GM12872 (cell line): ENCODE measurements around the gene UNC5CL.

Source experiments
- CTCF ChIP-seq: IDR thresholded peaks from 3 replicates; pipeline ENCODE4 v1.5.1; 2011; ENCODE audit warnings: low read depth, mild to moderate bottlenecking, low read length, moderate library complexity; ENCODE audit not compliant: insufficient read depth

The UNC5CL gene

DNA sequence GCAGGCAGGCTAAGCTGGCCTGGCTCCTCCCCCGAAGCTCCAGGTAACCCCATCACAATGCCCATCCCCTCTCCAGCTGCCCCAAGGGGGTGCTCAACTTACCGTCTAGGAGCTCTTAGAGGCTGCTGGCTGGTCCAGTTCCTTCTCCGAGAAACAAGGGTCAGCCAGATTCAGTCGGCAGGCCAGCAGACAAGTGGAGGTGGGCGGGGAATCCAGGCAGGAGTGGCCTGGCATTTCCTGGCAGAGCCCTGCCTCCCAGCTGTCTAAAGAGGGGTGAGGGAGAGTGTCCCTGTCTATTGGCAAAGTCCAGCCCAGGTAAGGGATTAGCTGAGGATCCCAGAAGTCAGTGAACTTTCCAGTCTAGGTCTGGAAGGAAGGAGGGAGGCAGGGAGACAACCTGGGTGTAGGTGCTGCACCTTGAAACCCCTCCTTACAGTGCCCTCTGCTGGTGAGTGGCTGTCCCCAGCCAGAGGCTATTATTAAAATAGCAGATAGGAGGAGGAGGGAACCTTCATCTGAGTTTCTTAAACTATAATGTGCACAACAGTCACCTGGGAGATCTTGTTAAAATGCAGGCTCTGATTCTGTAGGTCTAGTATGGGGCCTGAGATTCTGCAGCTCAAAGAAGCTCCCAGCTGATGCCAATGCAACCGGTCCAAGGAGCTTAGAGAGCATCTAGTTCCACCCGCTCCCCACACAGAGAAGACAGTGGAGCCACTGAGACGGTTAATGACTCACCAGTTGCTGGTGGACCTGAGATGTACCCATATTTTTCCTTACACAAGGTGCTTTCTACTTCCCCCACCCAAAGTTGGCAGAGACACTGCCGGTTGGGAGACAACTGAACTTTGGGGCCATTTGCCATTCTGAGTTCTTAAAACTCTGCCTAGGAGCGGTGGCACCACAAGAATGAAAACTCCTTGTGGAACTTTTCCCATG lies at the start of gene UNC5CL:
Gene UNC5CL (minus strand): TSS at position 162 of the 939 bp plus-strand sequence. CDS start 4,147 bp downstream, outside the sequence.
- TF ChIP-seq CTCF, result peak; percentile 87

DNA sequence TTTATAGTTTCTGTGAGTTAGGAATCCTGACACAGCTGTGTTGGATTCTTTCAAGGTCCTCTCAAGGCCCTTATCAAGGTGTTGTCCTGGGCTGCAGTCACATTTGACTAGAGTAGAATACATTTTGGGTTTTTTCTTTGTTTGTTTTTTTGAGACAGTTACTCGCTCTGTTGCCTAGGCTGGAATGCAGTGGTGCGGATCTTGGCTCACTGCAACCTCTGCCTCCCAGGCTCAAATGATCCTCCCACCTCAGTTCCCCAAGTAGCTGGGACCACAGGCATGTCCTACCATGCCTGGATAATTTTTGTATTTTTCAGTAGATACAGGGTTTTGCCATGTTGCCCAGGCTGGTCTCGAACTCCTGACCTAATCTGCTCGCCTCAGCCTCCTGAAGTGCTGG lies 49.4 kb upstream of the UNC5CL start:
- no peak for TF ChIP-seq CTCF

DNA sequence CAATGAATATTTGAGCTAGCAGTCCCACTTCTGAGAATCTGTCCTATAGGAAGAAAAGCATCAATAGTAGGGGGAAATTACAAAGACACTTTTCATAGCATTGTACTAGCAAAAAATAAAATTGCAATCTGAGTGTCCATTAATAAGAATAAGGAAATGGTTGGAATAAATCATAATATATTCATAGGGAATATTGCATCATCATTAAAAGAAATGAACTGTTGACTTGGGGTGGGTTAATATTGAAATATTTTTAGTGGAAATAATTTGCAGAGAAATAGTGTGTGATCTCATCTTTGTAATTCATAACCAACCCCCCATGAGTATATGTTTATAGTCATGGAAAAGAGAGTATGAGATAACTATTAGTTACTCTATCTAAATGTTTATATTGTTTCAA lies 46.2 kb upstream of the UNC5CL start:
- no peak for TF ChIP-seq CTCF

DNA sequence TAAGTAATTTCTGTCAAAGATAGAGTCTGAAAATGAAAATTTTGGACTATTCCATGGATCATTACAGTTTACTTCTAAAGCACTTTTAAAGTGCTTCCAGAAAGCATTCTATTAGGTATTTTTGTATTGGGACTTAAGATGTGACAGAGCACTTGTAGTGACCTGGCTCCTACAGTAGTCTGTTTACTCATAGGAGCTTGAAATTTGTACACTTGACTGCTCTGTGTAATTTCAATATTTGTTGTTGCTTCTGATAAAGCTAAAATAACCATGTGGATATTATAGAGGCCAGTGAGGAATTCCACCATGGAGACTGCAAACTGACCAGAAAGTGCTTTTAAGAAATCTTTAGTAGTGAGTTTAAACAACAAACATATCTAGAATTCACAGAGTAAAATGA lies 44.1 kb upstream of the UNC5CL start:
- TF ChIP-seq CTCF, result no peak

DNA sequence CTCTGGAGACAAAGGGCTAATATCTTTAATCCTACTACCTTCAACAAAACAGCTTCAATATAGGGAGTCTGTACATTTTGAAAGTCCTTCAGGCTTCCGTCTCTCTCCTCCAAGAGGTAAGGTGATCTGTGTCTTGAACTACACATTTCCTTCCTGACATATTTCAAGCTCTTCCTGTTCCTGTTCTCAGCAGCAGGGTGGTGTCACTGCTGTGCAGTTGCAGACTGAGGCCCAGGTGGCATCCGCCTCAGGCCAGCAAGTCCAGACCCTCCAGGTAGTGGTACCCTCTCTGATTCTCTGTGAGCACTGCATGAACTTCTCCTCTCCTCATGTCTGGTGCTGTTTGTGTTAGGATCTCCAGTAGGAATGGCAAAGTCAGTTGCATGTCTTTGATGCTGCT lies 41.6 kb upstream of the UNC5CL start:
- no peak for TF ChIP-seq CTCF

DNA sequence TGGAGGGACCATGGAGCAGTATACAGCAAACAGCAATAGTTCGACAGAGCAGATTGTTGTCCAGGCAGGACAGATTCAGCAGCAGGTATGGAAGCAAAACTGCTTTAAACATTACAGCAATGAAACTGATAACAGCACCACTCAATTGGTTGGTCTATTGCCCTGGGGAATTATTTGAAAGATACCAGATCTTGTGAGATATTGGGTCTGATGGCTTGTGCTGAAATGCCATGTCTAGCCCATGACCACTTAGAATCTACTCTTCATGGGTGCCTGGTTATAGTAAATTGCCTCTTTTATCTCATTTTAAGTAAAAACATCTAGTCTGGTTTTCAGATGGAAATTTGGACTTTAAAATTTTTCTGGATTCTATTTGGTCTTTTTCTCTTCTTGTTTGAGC lies 40.1 kb upstream of the UNC5CL start:
- TF ChIP-seq CTCF, result no peak

GRCh38 chr6:41078101-41078500 lies 39.1 kb upstream of the UNC5CL start:
- no peak for TF ChIP-seq CTCF
